C4-2B (cell line): Measurements from ENCODE around the gene ADAM8.

Source experiments
- ZFX ChIP-seq: fragments of 450-650 bp; IDR thresholded peaks from 2 replicates; pipeline ENCODE4 v1.6.1; 2017
- TF ChIP-seq, protein P1 (sequence below): fragments of 450-650 bp; conservative IDR thresholded peaks from 2 replicates; pipeline ENCODE4 v1.5.1; 2017; ENCODE audit warnings: mild to moderate bottlenecking

DNA sequence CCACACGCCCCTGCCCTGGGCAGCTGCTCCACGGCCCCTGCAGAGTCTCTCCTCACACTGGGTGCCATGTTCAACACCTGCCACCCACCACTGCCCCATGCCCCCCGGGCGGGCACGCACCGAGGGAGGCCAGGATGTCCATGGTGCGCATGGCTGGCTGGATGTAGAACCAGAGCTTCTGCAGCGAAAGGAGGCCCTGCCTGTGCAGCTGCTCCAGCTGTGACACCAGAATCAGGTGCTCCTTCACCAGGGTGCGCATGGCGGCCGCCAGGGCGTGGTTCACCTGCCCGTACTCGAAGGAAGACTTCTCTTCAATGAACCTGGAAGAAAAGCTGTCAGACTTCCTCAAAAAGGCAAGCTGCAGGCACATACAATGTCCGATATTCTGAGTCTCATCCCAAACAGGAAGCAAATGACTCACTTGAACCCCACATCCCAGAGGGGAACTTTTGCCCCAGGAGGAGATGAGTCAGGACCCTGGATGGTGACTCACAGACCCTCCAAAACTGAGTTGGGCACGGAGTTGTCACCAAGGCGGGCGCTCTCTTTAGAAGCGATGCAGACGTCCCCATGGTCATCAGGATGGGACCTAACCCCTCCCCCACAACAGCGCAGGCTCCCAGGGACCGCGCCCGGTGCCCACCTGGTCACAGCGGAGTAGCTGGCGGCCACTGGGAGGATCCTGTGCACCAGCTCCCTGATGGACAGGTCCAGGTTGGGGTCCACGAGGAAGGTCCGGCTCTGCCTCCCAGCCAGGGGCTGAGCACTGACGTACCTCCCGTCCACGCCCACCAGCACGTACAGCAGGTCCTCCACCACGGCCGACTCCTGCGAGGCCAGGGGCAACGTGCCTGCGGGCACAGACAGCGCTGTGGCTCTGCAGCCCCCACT lies 16.5 kb upstream of the ADAM8 start:
- TF ChIP-seq, protein P1, sequence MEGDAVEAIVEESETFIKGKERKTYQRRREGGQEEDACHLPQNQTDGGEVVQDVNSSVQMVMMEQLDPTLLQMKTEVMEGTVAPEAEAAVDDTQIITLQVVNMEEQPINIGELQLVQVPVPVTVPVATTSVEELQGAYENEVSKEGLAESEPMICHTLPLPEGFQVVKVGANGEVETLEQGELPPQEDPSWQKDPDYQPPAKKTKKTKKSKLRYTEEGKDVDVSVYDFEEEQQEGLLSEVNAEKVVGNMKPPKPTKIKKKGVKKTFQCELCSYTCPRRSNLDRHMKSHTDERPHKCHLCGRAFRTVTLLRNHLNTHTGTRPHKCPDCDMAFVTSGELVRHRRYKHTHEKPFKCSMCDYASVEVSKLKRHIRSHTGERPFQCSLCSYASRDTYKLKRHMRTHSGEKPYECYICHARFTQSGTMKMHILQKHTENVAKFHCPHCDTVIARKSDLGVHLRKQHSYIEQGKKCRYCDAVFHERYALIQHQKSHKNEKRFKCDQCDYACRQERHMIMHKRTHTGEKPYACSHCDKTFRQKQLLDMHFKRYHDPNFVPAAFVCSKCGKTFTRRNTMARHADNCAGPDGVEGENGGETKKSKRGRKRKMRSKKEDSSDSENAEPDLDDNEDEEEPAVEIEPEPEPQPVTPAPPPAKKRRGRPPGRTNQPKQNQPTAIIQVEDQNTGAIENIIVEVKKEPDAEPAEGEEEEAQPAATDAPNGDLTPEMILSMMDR, result no peak
- no peak for TF ChIP-seq ZFX
